HEK293 (cell line): Measurements from ENCODE around the gene C20orf204.
A peak's percentile ranks its signal among the peaks of the same experiment; 100 is the strongest.

ENCODE experiments used
- CTCF ChIA-PET: fragments of 350-600 bp; formaldehyde crosslinking; extraction: SDS; loops from one replicate; lab custom pipeline; 2021; ENCODE audit warnings: antibody characterized with exemption; lab: Yijun Ruan, JAX
- POLR2A ChIA-PET: fragments of 300-600 bp; formaldehyde crosslinking; extraction: SDS; loops from one replicate; lab custom pipeline; 2020; ENCODE audit warnings: antibody characterized with exemption, inconsistent platforms; lab: Yijun Ruan, JAX
- H3K27ac ChIP-seq: fragments of 200-500 bp; sonication (Bioruptor generic); 2 replicates; pipeline ENCODE4 v1.5.1; 2014; ENCODE audit warnings: low read depth, low read length, control low read depth, inconsistent platforms; ENCODE audit errors: extremely low read depth
- H3K36me3 ChIP-seq, 2 experiments: fragments of 200-500 bp in 1 of 2; sonication (Bioruptor generic) in 1 of 2; 1 replicate in 1 of 2; 2 replicates in 1 of 2; pipeline ENCODE4 v1.5.1; 2014 to 2017; ENCODE audit warnings: inconsistent platforms in 2 of 2, low read length in 2 of 2; ENCODE audit not compliant: control insufficient read depth in 2 of 2, insufficient read depth in 1 of 2
- H3K4me1 ChIP-seq: fragments of 200-500 bp; sonication (Bioruptor generic); 2 replicates; pipeline ENCODE4 v1.5.1; 2014; ENCODE audit warnings: mild to moderate bottlenecking, low read length, inconsistent platforms; ENCODE audit not compliant: control insufficient read depth, insufficient read depth
- H3K4me3 ChIP-seq: 2 replicates; pipeline ENCODE4 v1.5.1; 2011; ENCODE audit warnings: low read depth, mild to moderate bottlenecking, control low read depth, low read length, moderate library complexity
- H3K9me3 ChIP-seq: fragments of 200-500 bp; sonication (Bioruptor generic); 2 replicates; pipeline ENCODE4 v1.5.1; 2014; ENCODE audit warnings: low read depth, low read length, inconsistent platforms; ENCODE audit not compliant: control insufficient read depth, insufficient read depth
- EGR2 ChIP-seq: fragments of 450-650 bp; formaldehyde crosslinking; IDR thresholded peaks from 2 replicates; pipeline ENCODE4 v1.5.1; 2016; ENCODE audit warnings: low read depth, missing biosample characterization, missing genetic modification characterization
- GLIS2 ChIP-seq: fragments of 450-650 bp; formaldehyde crosslinking; IDR thresholded peaks from 2 replicates; pipeline ENCODE4 v1.5.1; 2016; ENCODE audit warnings: missing biosample characterization, missing genetic modification characterization
- HIC1 ChIP-seq: fragments of 450-650 bp; formaldehyde crosslinking; IDR thresholded peaks from 2 replicates; pipeline ENCODE4 v1.5.1; 2016; ENCODE audit warnings: missing biosample characterization, missing genetic modification characterization
- KLF1 ChIP-seq: fragments of 450-650 bp; formaldehyde crosslinking; IDR thresholded peaks from 2 replicates; pipeline ENCODE4 v1.5.1; 2016; ENCODE audit warnings: missing biosample characterization, missing genetic modification characterization
- SCRT2 ChIP-seq: fragments of 450-650 bp; formaldehyde crosslinking; IDR thresholded peaks from 2 replicates; pipeline ENCODE4 v1.5.1; 2016; ENCODE audit warnings: missing biosample characterization, missing genetic modification characterization
- SETDB1 ChIP-seq: IDR thresholded peaks from one replicate; pipeline ENCODE4 v1.6.1; 2017; ENCODE audit warnings: mild to moderate bottlenecking, low read length, moderate library complexity, mixed read lengths; ENCODE audit not compliant: insufficient read length
- ZBTB11 ChIP-seq: fragments of 450-650 bp; formaldehyde crosslinking; conservative IDR thresholded peaks from 2 replicates; pipeline ENCODE4 v1.5.1; 2016; ENCODE audit warnings: low read depth, missing biosample characterization, missing genetic modification characterization
- ZBTB20 ChIP-seq: fragments of 450-650 bp; formaldehyde crosslinking; IDR thresholded peaks from 2 replicates; pipeline ENCODE4 v1.5.1; 2016; ENCODE audit warnings: missing biosample characterization, missing genetic modification characterization
- ZEB2 ChIP-seq: fragments of 450-650 bp; formaldehyde crosslinking; IDR thresholded peaks from 2 replicates; pipeline ENCODE4 v1.5.1; 2016; ENCODE audit warnings: missing biosample characterization, missing genetic modification characterization
- ZFP69B ChIP-seq: fragments of 450-650 bp; formaldehyde crosslinking; IDR thresholded peaks from 2 replicates; pipeline ENCODE4 v1.5.1; 2016; ENCODE audit warnings: missing biosample characterization, missing genetic modification characterization
- ZIC2 ChIP-seq: fragments of 450-650 bp; formaldehyde crosslinking; IDR thresholded peaks from 2 replicates; pipeline ENCODE4 v1.5.1; 2016; ENCODE audit warnings: missing biosample characterization, missing genetic modification characterization
- ZNF10 ChIP-seq: fragments of 450-650 bp; formaldehyde crosslinking; IDR thresholded peaks from 2 replicates; pipeline ENCODE4 v1.5.1; 2017; ENCODE audit warnings: missing biosample characterization, missing genetic modification characterization
- ZNF121 ChIP-seq: fragments of 450-650 bp; formaldehyde crosslinking; IDR thresholded peaks from 2 replicates; pipeline ENCODE4 v1.5.1; 2016; ENCODE audit warnings: missing biosample characterization, missing genetic modification characterization
- ZNF146 ChIP-seq: fragments of 450-650 bp; formaldehyde crosslinking; IDR thresholded peaks from 2 replicates; pipeline ENCODE4 v1.5.1; 2016; ENCODE audit warnings: missing biosample characterization, missing genetic modification characterization
- ZNF549 ChIP-seq: fragments of 450-650 bp; IDR thresholded peaks from 2 replicates; pipeline ENCODE4 v1.5.1; 2018; ENCODE audit warnings: missing biosample characterization, missing genetic modification characterization, mild to moderate bottlenecking, inconsistent platforms, moderate library complexity
- ZNF677 ChIP-seq: fragments of 450-650 bp; IDR thresholded peaks from 2 replicates; pipeline ENCODE4 v1.5.0; 2018; ENCODE audit warnings: missing biosample characterization, mild to moderate bottlenecking, missing genetic modification characterization, moderate library complexity
- ZNF692 ChIP-seq: fragments of 450-650 bp; formaldehyde crosslinking; IDR thresholded peaks from 2 replicates; pipeline ENCODE4 v1.5.1; 2016; ENCODE audit warnings: missing biosample characterization, missing genetic modification characterization
- ZNF704 ChIP-seq: fragments of 450-650 bp; formaldehyde crosslinking; IDR thresholded peaks from 2 replicates; pipeline ENCODE4 v1.5.1; 2016; ENCODE audit warnings: missing biosample characterization, missing genetic modification characterization
- ZNF707 ChIP-seq: fragments of 450-650 bp; formaldehyde crosslinking; IDR thresholded peaks from 2 replicates; pipeline ENCODE4 v1.5.1; 2016; ENCODE audit warnings: missing biosample characterization, missing genetic modification characterization

The C20orf204 gene

GRCh38 chr20:64067005-64067632 is 31.1 kb downstream of the C20orf204 start (continued):
- TF ChIP-seq ZBTB20 (tag by site-specific recombination) (no peak), ZNF549 (no peak), EGR2 (tag by site-specific recombination) (no peak), ZNF677 (no peak)
- TF ChIP-seq, all 188 proteins: peak for 4

GRCh38 chr20:64067733-64068307 is 31.8 kb downstream of the C20orf204 start:
- peaks cover 0 to 13% of the 10 kb centered on the region in 2 experiments; a peak in 1 of 3 replicates for H3K36me3 ChIP-seq
- POLR2A ChIA-PET, result interaction anchor here (1.2 kb wide), 1 partner anchor 29 kb away, joined by 3 read pairs; no protein-coding TSS in a partner anchor
- TF ChIP-seq ZNF121 (tag by site-specific recombination) (no peak), HIC1 (tag by site-specific recombination) (peak; percentile 13; the same call in 1 of the 2 replicates), ZNF10 (no peak), ZEB2 (tag by site-specific recombination) (peak; percentile 20; the same call in 1 of the 2 replicates), ZNF146 (no peak), KLF1 (tag by site-specific recombination) (no peak)
- no peak overlapping the region for H3K27ac ChIP-seq
- no peak overlapping the region for H3K4me3 ChIP-seq
- no peaks in the 10 kb centered on the region for H3K4me1 ChIP-seq
- CTCF ChIA-PET, result no interaction called here
- no peaks in the 10 kb centered on the region for H3K9me3 ChIP-seq

GRCh38 chr20:64068386-64069208 is 32.6 kb downstream of the C20orf204 start:
- peak; percentile 75; the same call in 1 of the 2 replicates for TF ChIP-seq ZIC2
- peak; percentile 57 for TF ChIP-seq GLIS2 (tag by site-specific recombination)
- no peak for TF ChIP-seq ZNF707 (tag by site-specific recombination)
- TF ChIP-seq, all 188 proteins: peak for 2
- H3K4me1 ChIP-seq, result no peaks in the 10 kb centered on the region
- no peak overlapping the region for H3K27ac ChIP-seq
- peaks cover 0 to 15% of the 10 kb centered on the region in 2 experiments; a peak in 1 of 3 replicates for H3K36me3 ChIP-seq
- ChIA-PET CTCF (interaction anchor here (0.8 kb wide), 1 partner anchor 68 kb away, joined by 4 read pairs; no protein-coding TSS in a partner anchor), POLR2A (interaction anchor here (0.6 to 1.2 kb wide), 2 partner anchors 30 to 48 kb away, joined by 3 to 5 read pairs; no protein-coding TSS in a partner anchor)
- H3K4me3 ChIP-seq, result no peak overlapping the region
- no peaks in the 10 kb centered on the region for H3K9me3 ChIP-seq

GRCh38 chr20:64069209-64069613 is 33.2 kb downstream of the C20orf204 start:
- Histone ChIP-seq H3K4me3 (no peak overlapping the region), H3K27ac (no peak overlapping the region), H3K36me3 (peaks cover 0 to 21% of the 10 kb centered on the region in 2 experiments; a peak in 1 of 3 replicates), H3K9me3 (no peaks in the 10 kb centered on the region), H3K4me1 (no peaks in the 10 kb centered on the region)
- CTCF ChIA-PET, result interaction anchor here (0.6 to 1.7 kb wide), 5 partner anchors 9 to 359 kb away, joined by 3 to 6 read pairs (median 4); no protein-coding TSS in a partner anchor
- POLR2A ChIA-PET, result interaction anchor here (0.6 to 1.2 kb wide), 2 partner anchors 30 to 48 kb away, joined by 3 to 5 read pairs; no protein-coding TSS in a partner anchor
- TF ChIP-seq ZBTB11 (tag by site-specific recombination) (no peak), SETDB1 (no peak), ZFP69B (tag by site-specific recombination) (no peak), SCRT2 (peak; percentile 93), ZNF704 (tag by site-specific recombination) (no peak), ZNF692 (no peak)
